Astrocyte (in vitro differentiated cells and primary cell): Measurements from ENCODE around the gene HGS.

Experiments used
- EZH2 ChIP-seq: IDR thresholded peaks from 2 replicates; pipeline ENCODE4 v1.6.1; 2012; ENCODE audit warnings: mild to moderate bottlenecking, low read length, inconsistent platforms; ENCODE audit not compliant: insufficient read depth
- TF ChIP-seq, protein P1 (sequence below): IDR thresholded peaks from 2 replicates; pipeline ENCODE4 v1.5.1; 2011; ENCODE audit warnings: low read depth, mild to moderate bottlenecking, inconsistent platforms, low read length, moderate library complexity; ENCODE audit not compliant: insufficient read depth

DNA sequence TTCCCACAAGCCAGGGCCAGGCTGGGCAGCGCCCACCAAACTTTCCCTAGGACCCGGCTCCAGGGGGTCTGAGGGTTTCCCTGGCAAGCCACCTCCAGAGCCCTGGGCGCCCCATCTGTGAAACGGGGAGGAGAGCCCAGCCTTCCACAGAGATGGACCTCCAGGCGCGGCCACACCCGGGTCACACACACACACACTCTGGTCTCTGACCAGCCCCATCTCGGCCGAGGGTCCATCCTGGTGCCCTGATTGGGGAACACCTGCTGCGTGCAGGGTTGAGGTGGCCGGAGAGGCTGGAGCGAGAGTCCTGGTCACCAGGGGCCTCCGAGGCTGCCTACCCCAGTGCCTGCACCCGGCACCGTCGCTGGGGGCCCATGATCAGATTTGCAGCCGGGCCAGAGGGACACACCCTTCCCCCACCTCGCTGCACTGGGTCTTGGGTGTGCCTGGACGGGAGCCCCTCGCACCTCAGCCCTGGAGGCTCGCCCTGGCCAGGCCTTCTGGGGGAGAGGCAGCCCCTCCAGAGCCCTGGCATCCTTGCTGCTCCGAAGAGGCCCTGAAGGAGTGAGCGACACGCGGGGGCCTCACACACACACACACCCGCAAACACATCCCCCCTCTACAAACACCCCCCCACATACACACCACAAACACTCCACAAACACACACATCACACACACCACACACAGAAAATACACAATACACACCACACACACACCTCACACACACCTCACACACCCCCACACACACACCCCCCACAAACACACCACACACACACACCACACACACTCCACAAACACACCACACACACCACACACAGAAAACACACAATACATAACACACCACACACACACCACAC lies 58.0 kb downstream of the HGS start:
- TF ChIP-seq, protein P1, sequence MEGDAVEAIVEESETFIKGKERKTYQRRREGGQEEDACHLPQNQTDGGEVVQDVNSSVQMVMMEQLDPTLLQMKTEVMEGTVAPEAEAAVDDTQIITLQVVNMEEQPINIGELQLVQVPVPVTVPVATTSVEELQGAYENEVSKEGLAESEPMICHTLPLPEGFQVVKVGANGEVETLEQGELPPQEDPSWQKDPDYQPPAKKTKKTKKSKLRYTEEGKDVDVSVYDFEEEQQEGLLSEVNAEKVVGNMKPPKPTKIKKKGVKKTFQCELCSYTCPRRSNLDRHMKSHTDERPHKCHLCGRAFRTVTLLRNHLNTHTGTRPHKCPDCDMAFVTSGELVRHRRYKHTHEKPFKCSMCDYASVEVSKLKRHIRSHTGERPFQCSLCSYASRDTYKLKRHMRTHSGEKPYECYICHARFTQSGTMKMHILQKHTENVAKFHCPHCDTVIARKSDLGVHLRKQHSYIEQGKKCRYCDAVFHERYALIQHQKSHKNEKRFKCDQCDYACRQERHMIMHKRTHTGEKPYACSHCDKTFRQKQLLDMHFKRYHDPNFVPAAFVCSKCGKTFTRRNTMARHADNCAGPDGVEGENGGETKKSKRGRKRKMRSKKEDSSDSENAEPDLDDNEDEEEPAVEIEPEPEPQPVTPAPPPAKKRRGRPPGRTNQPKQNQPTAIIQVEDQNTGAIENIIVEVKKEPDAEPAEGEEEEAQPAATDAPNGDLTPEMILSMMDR: no peak
- peak; percentile 32 for TF ChIP-seq EZH2
